Islet of Langerhans (tissue), 1 donor: ENCODE data around the gene ARHGEF3.
"Not testable (repeated sequence)": the region's sequence is repeated elsewhere in the genome, so short reads cannot be mapped to it uniquely, and the experiment has no call there.

Source experiments
- FAIRE-seq: peaks from one replicate; lab custom pipeline; 2011; peaks lifted over from hg19 to GRCh38; lab: Jason Lieb, UNC

The ARHGEF3 gene

GRCh38 chr3:56724676-56725075, 77.1 kb downstream of the ARHGEF3 start:
- no peak for FAIRE-seq

DNA sequence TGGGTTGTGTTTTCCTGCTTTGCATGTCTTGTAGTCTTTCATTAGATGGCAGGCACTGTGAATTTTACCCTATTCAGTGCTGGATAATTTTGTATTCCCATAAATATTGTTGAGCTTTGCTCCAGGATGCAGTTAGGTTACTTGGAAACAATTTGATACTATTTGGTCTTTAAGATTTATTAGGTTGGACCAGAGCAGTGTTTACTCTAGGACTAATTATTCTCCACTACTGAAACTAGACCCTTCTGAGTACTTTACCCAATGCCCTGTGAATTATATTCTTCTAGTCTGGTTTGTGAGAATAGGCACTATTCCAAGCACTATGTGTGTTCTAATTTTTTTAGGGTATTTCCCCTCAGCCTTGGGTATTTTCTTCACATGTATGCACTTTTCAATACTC, 80.9 kb downstream of the ARHGEF3 start:
- no peak for FAIRE-seq

- not testable (repeated sequence) for FAIRE-seq
Measured at GRCh38 chr3:56718809-56719208, 82.9 kb downstream of the ARHGEF3 start.

DNA sequence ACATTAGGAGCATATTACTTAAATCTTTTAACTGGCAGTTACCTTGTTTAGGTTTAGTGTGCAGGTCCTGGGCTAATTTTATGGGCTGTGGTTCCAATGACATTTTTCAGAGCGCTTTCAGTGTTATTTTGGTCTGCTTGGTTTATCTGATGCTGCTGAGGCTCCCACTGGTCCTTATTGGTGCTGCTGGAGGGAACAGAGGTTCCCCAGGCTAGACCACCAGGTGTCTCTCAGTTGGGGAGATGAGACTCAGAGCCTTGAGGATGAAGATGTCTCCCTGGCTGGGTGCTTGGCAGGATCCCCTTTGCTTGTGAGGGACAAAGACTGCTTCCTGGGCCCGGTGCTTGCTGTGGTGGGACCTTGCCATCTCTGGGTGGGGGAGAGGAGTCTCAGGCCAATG, 90.4 kb downstream of the ARHGEF3 start:
- FAIRE-seq = no peak

DNA sequence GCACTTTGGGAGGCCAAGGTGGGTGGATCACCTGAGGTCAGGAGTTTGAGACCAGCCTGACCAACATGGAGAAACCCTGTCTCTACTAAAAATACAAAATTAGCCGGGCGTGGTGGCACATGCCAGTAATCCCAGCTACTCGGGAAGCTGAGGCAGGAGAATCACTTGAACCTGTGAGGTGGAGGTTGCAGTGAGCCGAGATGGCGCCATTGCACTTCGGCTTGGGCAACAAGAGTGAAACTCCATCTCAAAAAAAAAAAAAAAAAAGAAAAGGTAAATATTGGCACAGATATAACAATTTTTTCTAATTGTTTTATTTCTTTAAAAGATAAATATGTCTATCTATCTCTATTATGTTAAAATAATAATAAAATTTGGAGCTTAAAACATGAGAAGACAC, 94.3 kb downstream of the ARHGEF3 start:
- FAIRE-seq = not testable (repeated sequence)

DNA sequence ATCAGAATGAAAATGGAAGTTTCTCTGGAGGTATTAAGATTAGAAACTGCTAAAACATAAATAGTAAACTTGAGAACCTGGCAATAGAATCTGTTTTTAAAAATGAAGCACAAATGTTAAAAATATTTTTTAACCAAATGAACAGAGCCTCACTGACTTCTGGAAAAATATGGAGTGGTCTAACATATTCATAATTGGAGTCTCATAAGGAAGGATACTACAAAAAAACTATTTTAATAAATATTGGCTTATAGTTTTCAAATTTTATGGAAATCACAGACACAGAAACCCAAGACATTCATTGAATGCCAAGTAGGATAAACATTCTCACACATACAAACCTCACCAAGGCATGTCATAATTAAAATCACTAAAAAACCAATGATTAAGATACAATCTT, 95.1 kb downstream of the ARHGEF3 start:
- FAIRE-seq = no peak

DNA sequence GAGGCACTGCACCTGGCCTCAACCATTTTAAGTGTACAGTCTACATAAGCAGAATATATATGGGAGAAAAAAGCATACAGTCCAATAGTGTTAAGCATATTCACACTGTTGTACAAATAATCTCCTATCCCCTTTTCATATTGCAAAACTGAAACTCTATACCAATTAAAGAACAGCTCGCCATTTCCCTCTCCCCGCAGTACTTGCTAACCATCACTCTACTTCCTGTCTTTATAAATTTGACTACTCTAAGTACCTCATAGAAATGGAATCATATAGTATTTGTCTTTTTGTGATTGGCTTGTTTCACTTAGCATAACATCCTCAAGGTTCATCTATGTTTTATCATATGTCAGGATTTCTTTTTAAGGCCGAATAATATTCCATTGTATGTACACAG, 97.0 kb downstream of the ARHGEF3 start:
- no peak for FAIRE-seq

DNA sequence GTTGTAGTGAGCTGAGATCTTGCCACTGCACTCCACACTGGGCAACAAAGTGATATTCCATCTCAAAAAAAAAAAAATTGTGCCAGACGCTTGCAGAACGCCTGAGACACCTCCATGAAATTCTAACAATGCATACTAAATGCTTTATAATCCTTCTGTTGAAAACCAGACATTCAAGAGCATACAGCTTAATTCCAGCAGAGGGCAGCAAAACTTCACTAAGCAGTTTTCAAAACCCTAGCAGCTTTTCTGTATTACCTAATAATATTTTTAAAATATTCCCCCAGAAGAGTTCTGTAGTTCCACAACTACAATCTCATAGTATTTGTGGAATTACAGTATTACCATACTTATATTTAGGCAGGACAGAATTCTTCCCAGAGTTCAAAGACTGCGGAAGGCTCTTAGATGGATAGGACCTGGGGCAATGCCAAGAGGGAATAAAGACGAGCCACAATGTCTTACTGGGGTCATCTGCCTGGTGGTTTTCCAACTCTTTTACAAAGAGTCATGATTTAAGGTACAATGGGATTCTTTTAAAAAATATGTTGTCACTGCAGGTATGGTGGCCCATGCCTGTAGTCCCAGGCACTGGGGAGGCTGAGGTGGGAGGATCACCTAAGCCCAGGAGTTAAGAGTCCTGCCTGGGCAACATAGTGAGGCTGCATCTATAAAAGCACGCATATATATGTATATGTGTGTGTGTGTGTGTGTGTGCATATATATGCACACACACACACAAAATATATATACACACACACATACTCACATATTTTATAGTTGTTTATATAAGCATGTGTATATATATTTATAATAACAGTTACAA, 99.0 kb downstream of the ARHGEF3 start:
- FAIRE-seq = peak; percentile 100

DNA sequence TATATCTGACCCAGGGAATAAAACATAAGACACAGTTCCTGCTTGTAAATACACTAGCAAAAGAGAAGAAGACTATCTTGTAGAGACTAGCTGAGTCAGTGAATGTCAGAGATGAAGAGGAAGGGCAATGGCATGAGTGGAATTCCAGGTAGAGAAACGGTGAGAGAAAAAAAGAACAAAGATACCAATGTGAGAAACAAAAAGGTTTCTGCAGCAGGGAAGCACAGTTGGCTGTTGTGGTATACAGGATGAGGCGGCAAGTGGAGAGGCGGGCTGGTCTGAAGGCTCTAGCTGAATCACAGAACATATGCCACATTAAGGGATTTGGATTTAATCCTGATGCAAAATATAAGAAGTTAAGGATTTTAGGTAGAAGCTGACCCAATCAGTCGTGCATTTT, 101.6 kb downstream of the ARHGEF3 start:
- no peak for FAIRE-seq

DNA sequence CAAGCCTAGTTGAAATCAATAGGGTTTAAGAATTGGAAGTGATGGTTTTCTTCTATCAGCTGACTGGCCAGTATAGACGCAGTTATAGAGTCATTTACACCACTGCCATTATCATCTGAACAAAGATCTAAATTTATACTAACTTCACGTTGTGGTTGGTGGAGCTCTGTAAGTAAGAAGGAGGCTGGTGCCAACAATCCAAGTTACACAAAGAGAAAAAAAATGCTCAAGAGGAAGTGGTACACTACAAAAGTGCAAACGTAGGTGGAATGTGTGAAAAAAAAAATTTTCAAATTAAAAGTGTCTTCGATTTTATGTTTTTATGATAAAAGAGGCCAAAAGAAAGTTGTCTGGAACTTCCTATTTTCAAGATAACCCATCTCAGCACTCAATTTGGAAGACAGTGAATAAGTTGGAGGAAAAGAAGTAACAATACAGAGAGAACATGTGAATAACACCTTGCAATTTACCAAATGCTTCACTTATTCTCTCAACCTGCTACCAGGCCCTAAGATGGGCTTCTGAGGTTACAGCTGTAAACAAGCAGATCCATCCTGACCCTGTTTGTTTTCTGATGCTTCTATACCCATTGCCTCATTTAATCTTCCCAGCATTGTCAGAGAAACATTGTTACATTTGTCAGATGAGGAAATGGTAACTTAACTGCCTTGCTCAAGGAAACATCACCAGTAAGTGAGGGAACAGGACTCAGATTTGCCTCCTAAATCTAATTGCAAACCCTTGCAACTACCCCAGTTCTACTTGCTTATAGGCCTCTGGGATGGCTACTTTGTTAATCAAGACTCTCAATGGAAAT, 106.7 kb downstream of the ARHGEF3 start:
- FAIRE-seq = no peak

DNA sequence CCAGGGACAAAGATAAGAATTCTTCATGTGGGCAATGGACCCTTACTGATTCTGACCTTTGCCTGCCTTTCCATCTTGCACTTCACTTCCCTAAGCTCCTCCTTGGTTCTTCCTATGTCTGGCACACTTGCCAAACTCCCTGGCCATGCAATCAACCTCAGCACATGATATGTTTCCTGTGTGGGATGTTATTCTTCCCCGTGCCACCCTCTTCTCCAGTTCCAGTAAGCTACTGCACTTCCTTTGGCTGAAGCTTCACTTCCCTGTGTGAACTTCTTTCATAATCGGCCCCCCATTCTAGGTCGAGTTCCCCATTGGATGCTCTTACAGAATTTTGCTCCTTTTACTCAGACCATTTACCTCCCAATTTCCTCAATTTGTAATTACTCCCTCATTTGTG, 108.0 kb downstream of the ARHGEF3 start:
- no peak for FAIRE-seq

GRCh38 chr3:56692520-56693433, 109.0 kb downstream of the ARHGEF3 start:
- not testable (repeated sequence) for FAIRE-seq

DNA sequence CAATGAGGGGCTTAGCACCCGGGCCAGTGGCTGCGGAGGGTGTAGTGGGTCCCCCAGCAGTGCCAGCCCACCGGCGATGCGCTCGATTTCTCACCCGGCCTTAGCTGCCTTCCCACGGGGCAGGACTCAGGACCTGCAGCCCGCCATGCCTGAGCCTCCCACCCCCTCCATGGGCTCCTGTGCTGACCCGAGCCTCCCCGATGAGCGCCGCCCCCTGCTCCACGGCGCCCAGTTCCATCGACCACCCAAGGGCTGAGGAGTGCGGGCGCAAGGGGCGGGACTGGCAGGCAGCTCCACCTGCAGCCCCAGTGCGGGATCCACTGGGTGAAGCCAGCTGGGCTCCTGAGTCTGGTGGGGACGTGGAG, 109.8 kb downstream of the ARHGEF3 start:
- FAIRE-seq = not testable (repeated sequence)

- FAIRE-seq = no peak
Measured at GRCh38 chr3:56691165-56692000, 110.4 kb downstream of the ARHGEF3 start.

DNA sequence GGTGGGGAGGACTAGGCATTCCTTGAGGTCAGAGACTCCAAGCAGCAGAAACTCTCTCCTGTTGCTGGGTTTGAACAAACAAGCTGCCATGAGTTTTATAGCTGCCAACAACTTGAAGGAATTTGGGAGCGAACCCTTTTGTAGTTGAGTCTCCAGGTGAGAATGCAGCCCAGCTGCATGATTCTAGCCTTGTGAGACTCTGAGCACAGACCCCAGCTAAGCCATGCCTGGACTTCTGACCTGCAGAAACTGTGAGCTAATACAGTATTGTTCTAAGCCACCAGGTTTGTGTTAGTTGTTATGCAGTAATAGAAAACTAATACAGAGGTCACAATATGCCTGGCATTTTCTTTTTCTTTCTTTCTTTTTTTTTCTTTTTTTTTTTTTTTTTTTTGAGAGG, 112.4 kb downstream of the ARHGEF3 start:
- FAIRE-seq = no peak

GRCh38 chr3:56688191-56688590, 113.6 kb downstream of the ARHGEF3 start:
- no peak for FAIRE-seq

DNA sequence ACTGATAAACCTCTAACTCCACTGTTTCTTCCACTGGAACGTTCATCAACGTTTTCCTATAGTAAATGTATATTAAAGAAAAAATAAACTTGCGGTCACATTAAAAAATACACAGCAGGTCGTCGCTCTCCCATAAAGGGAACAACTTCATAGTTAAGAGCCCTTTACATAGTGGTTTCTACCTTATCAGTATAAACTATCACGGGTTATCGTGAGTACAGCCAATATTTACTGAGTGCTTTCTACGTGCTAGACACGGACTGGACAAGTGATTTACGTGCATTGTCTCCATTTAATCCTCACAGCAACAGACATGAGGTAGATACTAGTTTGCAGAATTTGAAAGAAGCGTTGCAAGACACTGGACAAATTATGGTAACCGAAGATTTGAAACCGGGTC, 117.7 kb downstream of the ARHGEF3 start:
- no peak for FAIRE-seq

GRCh38 chr3:56683122-56683817, 118.5 kb downstream of the ARHGEF3 start, which contains the start of gene TASOR:
TSS of gene TASOR (minus strand) at chr3:56683265. CDS start at chr3:56683006, 259 bp downstream.
- FAIRE-seq = no peak

GRCh38 chr3:56682462-56683121, 119.2 kb downstream of the ARHGEF3 start:
- FAIRE-seq = no peak

DNA sequence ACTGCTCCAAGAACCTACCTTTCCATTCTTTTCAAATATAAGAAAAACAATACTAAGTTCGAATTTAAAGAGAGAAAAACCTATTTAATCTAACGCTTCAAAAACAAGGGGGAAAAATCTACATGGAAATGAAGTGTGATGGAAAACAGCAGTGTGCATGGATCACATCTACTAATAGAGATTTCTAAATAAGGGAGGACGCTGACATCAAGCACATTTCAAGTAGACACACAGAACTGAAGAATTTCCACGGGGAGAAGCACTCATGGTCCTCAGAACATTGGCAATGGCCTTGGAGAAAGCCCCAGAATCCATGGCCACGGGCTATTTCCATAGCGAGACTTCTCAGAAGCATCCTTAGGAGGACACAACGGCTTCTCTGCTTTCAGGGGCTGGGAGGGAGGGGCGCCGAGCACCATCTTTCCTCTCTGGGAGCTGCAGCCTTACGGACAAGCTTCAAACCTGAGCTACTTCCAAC, 119.7 kb downstream of the ARHGEF3 start:
- FAIRE-seq = no peak
